Measurements from ENCODE around the gene FMO5. TPM values are rescaled to one million over a fixed set of nuclear protein-coding genes. Genes with fewer than 3 reads are reported as not detected.

FMO5 gene
- 0.57 TPM for polyA plus RNA-seq (2012; ENCODE audit: insufficient read depth, insufficient read length, low read depth)

- no peaks in the 10 kb centered on the region for H3K4me1 ChIP-seq
- no peak for TF ChIP-seq CTCF (IDR thresholded peaks at IDR 0.05; ENCODE audit: low read depth, low read length)
- DNase-seq, result no peak
- no peaks in the 10 kb centered on the region for H3K9me3 ChIP-seq
- H3K36me3 ChIP-seq, result no peaks in the 10 kb centered on the region
- no peak within 1 kb of the TSS for H3K4me3 ChIP-seq (ENCODE audit: low read depth, low read length)
- H3K27me3 ChIP-seq, result peaks cover 59% of the 10 kb centered on the region
Observed at GRCh38 chr1:147225193-147225730, at the start of gene FMO5. TSS of gene FMO5 (minus strand) at chr1:147225339. CDS start at chr1:147225029, 310 bp downstream.

- Histone ChIP-seq H3K27me3 (no peaks in the 10 kb centered on the region), H3K4me3 (ENCODE audit: low read depth, low read length) (no peak overlapping the region), H3K4me1 (no peaks in the 10 kb centered on the region), H3K9me3 (no peaks in the 10 kb centered on the region), H3K36me3 (peaks cover 22% of the 10 kb centered on the region)
- TF ChIP-seq CTCF (IDR thresholded peaks at IDR 0.05; ENCODE audit: low read depth, low read length), result peak; percentile 65
- peak; percentile 16 for DNase-seq
Observed at GRCh38 chr1:147273409-147274336, 48.5 kb upstream of the FMO5 start.

- TF ChIP-seq CTCF (IDR thresholded peaks at IDR 0.05; ENCODE audit: low read depth, low read length), result no peak
- no peaks in the 10 kb centered on the region for H3K9me3 ChIP-seq
- no peak for DNase-seq
- no peak overlapping the region for H3K4me3 ChIP-seq (ENCODE audit: low read depth, low read length)
- no peaks in the 10 kb centered on the region for H3K27me3 ChIP-seq
- H3K36me3 ChIP-seq, result peaks cover 10% of the 10 kb centered on the region
- H3K4me1 ChIP-seq, result no peaks in the 10 kb centered on the region
Observed at GRCh38 chr1:147272042-147272441, 46.9 kb upstream of the FMO5 start.

GRCh38 chr1:147270721-147271120, 45.6 kb upstream of the FMO5 start:
- H3K27me3 ChIP-seq, result no peaks in the 10 kb centered on the region
- H3K9me3 ChIP-seq, result no peaks in the 10 kb centered on the region
- peaks cover 12% of the 10 kb centered on the region for H3K36me3 ChIP-seq
- no peak for DNase-seq
- no peaks in the 10 kb centered on the region for H3K4me1 ChIP-seq
- no peak for TF ChIP-seq CTCF (IDR thresholded peaks at IDR 0.05; ENCODE audit: low read depth, low read length)
- no peak overlapping the region for H3K4me3 ChIP-seq (ENCODE audit: low read depth, low read length)

- Histone ChIP-seq H3K9me3 (no peaks in the 10 kb centered on the region), H3K36me3 (peaks cover 19% of the 10 kb centered on the region)
- TF ChIP-seq CTCF (IDR thresholded peaks at IDR 0.05; ENCODE audit: low read depth, low read length), result no peak
Observed at GRCh38 chr1:147267711-147268110, 42.6 kb upstream of the FMO5 start.

GRCh38 chr1:147266381-147266780, 41.2 kb upstream of the FMO5 start:
- no peaks in the 10 kb centered on the region for H3K27me3 ChIP-seq
- no peaks in the 10 kb centered on the region for H3K9me3 ChIP-seq
- H3K36me3 ChIP-seq, result peaks cover 19% of the 10 kb centered on the region
- no peaks in the 10 kb centered on the region for H3K4me1 ChIP-seq
- no peak for TF ChIP-seq CTCF (IDR thresholded peaks at IDR 0.05; ENCODE audit: low read depth, low read length)
- DNase-seq, result no peak
- no peak overlapping the region for H3K4me3 ChIP-seq (ENCODE audit: low read depth, low read length)

More at GRCh38 chr1:147267711-147268110, 42.6 kb upstream of the FMO5 start:
- H3K27me3 ChIP-seq, result no peaks in the 10 kb centered on the region
- no peaks in the 10 kb centered on the region for H3K4me1 ChIP-seq
- H3K4me3 ChIP-seq (ENCODE audit: low read depth, low read length), result no peak overlapping the region
- DNase-seq, result no peak

All from BE2C (cell line).